Astrocyte (in vitro differentiated cells and primary cell): ENCODE measurements around the gene ADCY2. TPM values are rescaled to one million over a fixed set of nuclear protein-coding genes. Genes with fewer than 3 reads are reported as not detected.
A peak's percentile ranks its signal among the peaks of the same experiment; 100 is the strongest.

Source experiments
- DNase-seq: peaks from one replicate; pipeline ENCODE4 v3.0.0-alpha.2; 2010; ENCODE audit warnings: low read depth
- FAIRE-seq: peaks from 2 replicates; lab custom pipeline; 2011; peaks lifted over from hg19 to GRCh38; lab: Jason Lieb, UNC
- H2AFZ ChIP-seq: 2 replicates; pipeline ENCODE4 v1.6.0; 2012; ENCODE audit warnings: low read depth, low read length, inconsistent platforms
- H3K27ac ChIP-seq: 2 replicates; pipeline ENCODE4 v1.5.1; 2011; ENCODE audit warnings: low read depth, low read length, inconsistent platforms
- H3K27me3 ChIP-seq: 2 replicates; pipeline ENCODE4 v1.6.0; 2011; ENCODE audit warnings: low read length, inconsistent platforms; ENCODE audit not compliant: insufficient read depth
- H3K36me3 ChIP-seq: 2 replicates; pipeline ENCODE4 v1.5.1; 2011; ENCODE audit warnings: low read length, inconsistent platforms; ENCODE audit not compliant: insufficient read depth
- H3K4me1 ChIP-seq: 2 replicates; pipeline ENCODE4 v1.5.1; 2011; ENCODE audit warnings: low read length, inconsistent platforms; ENCODE audit not compliant: insufficient read depth
- H3K4me2 ChIP-seq: 2 replicates; pipeline ENCODE4 v1.6.0; 2012; ENCODE audit warnings: low read length, inconsistent platforms
- H3K4me3 ChIP-seq: 2 replicates; pipeline ENCODE4 v1.5.1; 2011; ENCODE audit warnings: low read depth, mild to moderate bottlenecking, low read length, inconsistent platforms; ENCODE audit not compliant: insufficient read depth
- H3K79me2 ChIP-seq: 2 replicates; pipeline ENCODE4 v1.6.0; 2012; ENCODE audit warnings: mild to moderate bottlenecking, low read length, inconsistent platforms; ENCODE audit not compliant: insufficient read depth
- H3K9ac ChIP-seq: 2 replicates; pipeline ENCODE4 v1.6.0; 2012; ENCODE audit warnings: mild to moderate bottlenecking, low read length, inconsistent platforms
- H3K9me3 ChIP-seq: 2 replicates; pipeline ENCODE4 v1.5.1; 2012; ENCODE audit warnings: low read depth, mild to moderate bottlenecking, low read length, inconsistent platforms; ENCODE audit not compliant: insufficient read depth
- H4K20me1 ChIP-seq: 2 replicates; pipeline ENCODE4 v1.6.0; 2012; ENCODE audit warnings: low read length, inconsistent platforms; ENCODE audit not compliant: insufficient read depth
- H3K27ac Mint-ChIP-seq: one replicate; pipeline ENCODE4 v1.8.0; 2021; ENCODE audit warnings: mild to moderate bottlenecking, mixed read lengths; ENCODE audit not compliant: unreplicated experiment
- H3K27me3 Mint-ChIP-seq: one replicate; pipeline ENCODE4 v1.8.0; 2021; ENCODE audit warnings: low read depth, mixed read lengths; ENCODE audit not compliant: unreplicated experiment
- H3K36me3 Mint-ChIP-seq: one replicate; pipeline ENCODE4 v1.8.0; 2021; ENCODE audit warnings: low read depth, mixed read lengths; ENCODE audit not compliant: unreplicated experiment
- H3K4me1 Mint-ChIP-seq: one replicate; pipeline ENCODE4 v1.8.0; 2021; ENCODE audit warnings: low read depth, mixed read lengths; ENCODE audit not compliant: unreplicated experiment
- H3K4me3 Mint-ChIP-seq: one replicate; pipeline ENCODE4 v1.8.0; 2021; ENCODE audit warnings: mild to moderate bottlenecking, moderate library complexity, mixed read lengths; ENCODE audit not compliant: unreplicated experiment
- H3K9me3 Mint-ChIP-seq: one replicate; pipeline ENCODE4 v1.8.0; 2021; ENCODE audit warnings: mild to moderate bottlenecking, mixed read lengths; ENCODE audit not compliant: unreplicated experiment
- CTCF ChIP-seq: IDR thresholded peaks from 2 replicates; pipeline ENCODE4 v1.5.1; 2011; ENCODE audit warnings: low read depth, mild to moderate bottlenecking, inconsistent platforms, low read length, moderate library complexity; ENCODE audit not compliant: insufficient read depth
- EZH2 ChIP-seq: IDR thresholded peaks from 2 replicates; pipeline ENCODE4 v1.6.1; 2012; ENCODE audit warnings: mild to moderate bottlenecking, low read length, inconsistent platforms; ENCODE audit not compliant: insufficient read depth
- total RNA-seq: library from RNA; stranded (reverse); gene quantifications from 2 replicates; pipeline ENCODE4 v1.2.1, GENCODE V29; 2021

The ADCY2 gene
- total RNA-seq, 1 donor from 2014 or later, result 5.7 TPM

- Histone ChIP-seq H3K36me3 (no peaks in the 10 kb centered on the region), H3K79me2 (no peaks in the 10 kb centered on the region), H3K27ac (no peak overlapping the region), H3K4me3 (no peak overlapping the region), H4K20me1 (no peaks in the 10 kb centered on the region), H3K9me3 (no peaks in the 10 kb centered on the region), H2AFZ (no peak overlapping the region), H3K9ac (no peak overlapping the region), H3K4me1 (no peaks in the 10 kb centered on the region), H3K27me3 (no peaks in the 10 kb centered on the region), H3K4me2 (no peak overlapping the region)
- H3K27ac Mint-ChIP-seq, result no peak overlapping the region
- no peaks in the 10 kb centered on the region for H3K27me3 Mint-ChIP-seq
- FAIRE-seq (no peak), DNase-seq (no peak)
- H3K4me1 Mint-ChIP-seq, result peaks cover 9% of the 10 kb centered on the region
- H3K9me3 Mint-ChIP-seq, result no peaks in the 10 kb centered on the region
- H3K4me3 Mint-ChIP-seq, result no peak overlapping the region
- H3K36me3 Mint-ChIP-seq, result no peaks in the 10 kb centered on the region
- TF ChIP-seq EZH2, result no peak
- no peak for TF ChIP-seq CTCF
These were observed 418.9 kb downstream of the ADCY2 start for GRCh38 chr5:7814816-7815215.

DNA sequence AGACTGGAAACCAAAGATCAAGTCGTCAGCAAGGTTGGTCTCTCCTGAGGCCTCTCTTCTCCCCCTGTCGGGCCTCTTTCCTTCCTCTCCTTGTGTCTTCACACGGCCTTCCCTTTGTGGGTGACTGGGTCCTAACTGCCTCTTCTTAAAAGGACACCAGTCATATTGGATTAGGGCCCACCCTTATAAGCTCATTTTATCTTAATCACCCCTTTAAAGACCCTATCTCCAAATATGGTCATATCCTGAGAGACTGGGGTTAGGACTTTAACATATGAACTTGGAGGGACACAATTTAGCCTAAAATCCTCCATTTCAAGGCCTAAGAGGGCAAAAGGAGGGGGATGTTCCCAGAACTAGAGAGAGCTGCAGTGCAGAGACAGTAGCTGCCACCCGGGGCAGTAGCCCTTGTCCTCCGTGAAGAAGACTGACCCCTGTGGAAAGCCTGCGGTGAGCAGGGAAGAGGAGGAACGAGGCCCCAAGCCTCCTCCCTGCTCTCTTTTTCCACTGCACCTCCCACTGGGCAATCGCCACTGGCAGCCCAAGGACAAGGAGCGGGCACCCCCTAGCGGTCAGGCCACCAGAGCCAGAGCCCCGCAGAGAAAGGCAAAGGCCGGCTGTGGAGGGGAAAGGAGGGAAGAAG, 420.1 kb downstream of the ADCY2 start:
- peak overlapping the region; percentile 35 for H3K4me2 ChIP-seq
- Mint-ChIP-seq H3K9me3 (no peaks in the 10 kb centered on the region), H3K27me3 (no peaks in the 10 kb centered on the region), H3K27ac (no peak overlapping the region), H3K4me3 (no peak overlapping the region), H3K36me3 (no peaks in the 10 kb centered on the region), H3K4me1 (peaks cover 9% of the 10 kb centered on the region)
- peak overlapping the region; percentile 55 for H2AFZ ChIP-seq
- H3K79me2 ChIP-seq, result no peaks in the 10 kb centered on the region
- no peaks in the 10 kb centered on the region for H3K36me3 ChIP-seq
- H3K4me1 ChIP-seq, result no peaks in the 10 kb centered on the region
- FAIRE-seq (no peak), DNase-seq (peak; percentile 42)
- no peak overlapping the region for H3K9ac ChIP-seq
- TF ChIP-seq EZH2, result no peak
- peak; percentile 64 for TF ChIP-seq CTCF
- H3K4me3 ChIP-seq, result no peak overlapping the region
- no peaks in the 10 kb centered on the region for H4K20me1 ChIP-seq
- H3K27ac ChIP-seq, result no peak overlapping the region
- H3K9me3 ChIP-seq, result no peaks in the 10 kb centered on the region
- H3K27me3 ChIP-seq, result no peaks in the 10 kb centered on the region

- H3K27me3 ChIP-seq, result no peaks in the 10 kb centered on the region
- no peak overlapping the region for H3K4me3 Mint-ChIP-seq
- H4K20me1 ChIP-seq, result no peaks in the 10 kb centered on the region
- no peak overlapping the region for H3K27ac Mint-ChIP-seq
- FAIRE-seq, result no peak
- no peaks in the 10 kb centered on the region for H3K27me3 Mint-ChIP-seq
- no peak overlapping the region for H3K9ac ChIP-seq
- DNase-seq, result no peak
- H3K4me3 ChIP-seq, result no peak overlapping the region
- H3K4me2 ChIP-seq, result peak overlapping the region; percentile 35
- no peaks in the 10 kb centered on the region for H3K36me3 ChIP-seq
- peak overlapping the region; percentile 55 for H2AFZ ChIP-seq
- no peaks in the 10 kb centered on the region for H3K9me3 ChIP-seq
- TF ChIP-seq CTCF, result no peak
- no peak for TF ChIP-seq EZH2
- H3K4me1 ChIP-seq, result no peaks in the 10 kb centered on the region
- H3K27ac ChIP-seq, result no peak overlapping the region
- H3K9me3 Mint-ChIP-seq, result no peaks in the 10 kb centered on the region
- no peaks in the 10 kb centered on the region for H3K36me3 Mint-ChIP-seq
- peaks cover 9% of the 10 kb centered on the region for H3K4me1 Mint-ChIP-seq
- H3K79me2 ChIP-seq, result no peaks in the 10 kb centered on the region
These were observed 420.6 kb downstream of the ADCY2 start for GRCh38 chr5:7816535-7816901.
